Measurements from ENCODE around the gene MYO9A.

- TF ChIP-seq CTCF (IDR thresholded peaks at IDR 0.05; ENCODE audit: poor library complexity) (no peak), EZH2 (IDR thresholded peaks at IDR 0.05; ENCODE audit: borderline replicate concordance) (no peak)
Observed at GRCh38 chr15:71997691-71998090, 120.3 kb downstream of the MYO9A start.

Measured in hepatocyte (in vitro differentiated cells).